ENCODE results near the gene NPAS1. TPM values are rescaled to one million over a fixed set of nuclear protein-coding genes. Genes with fewer than 3 reads are reported as not detected.

Gene NPAS1
- total and polyA plus RNA-seq, 2 experiments from 2014 or later = 2.9 to 8.4 TPM

- peaks cover 28% of the 10 kb centered on the region for H3K36me3 ChIP-seq
- H3K9me3 ChIP-seq (ENCODE audit: low read depth) = no peaks in the 10 kb centered on the region
- no peak overlapping the region for H3K27ac ChIP-seq
- no peak for DNase-seq (ENCODE audit: low read depth in 1 of 2, low spot score in 1 of 2)
- no peak overlapping the region for H3K4me3 ChIP-seq
- no peaks in the 10 kb centered on the region for H3K27me3 ChIP-seq
- no peaks in the 10 kb centered on the region for H3K4me1 ChIP-seq (ENCODE audit: low read depth)
- no peak for TF ChIP-seq CTCF (IDR thresholded peaks at IDR 0.05; ENCODE audit: low read depth, low read length)
Observed at GRCh38 chr19:47068246-47068645, 48.6 kb downstream of the NPAS1 start.

- H3K9me3 ChIP-seq (ENCODE audit: low read depth) = no peaks in the 10 kb centered on the region
- peaks cover 28% of the 10 kb centered on the region for H3K36me3 ChIP-seq
- TF ChIP-seq CTCF (IDR thresholded peaks at IDR 0.05; ENCODE audit: low read depth, low read length) = no peak
- no peak overlapping the region for H3K4me3 ChIP-seq
- no peak for DNase-seq (ENCODE audit: low read depth in 1 of 2, low spot score in 1 of 2)
- no peaks in the 10 kb centered on the region for H3K27me3 ChIP-seq
- H3K27ac ChIP-seq = no peak overlapping the region
- H3K4me1 ChIP-seq (ENCODE audit: low read depth) = no peaks in the 10 kb centered on the region
Observed at GRCh38 chr19:47068876-47069406, 49.3 kb downstream of the NPAS1 start.

- peaks cover 28% of the 10 kb centered on the region for H3K36me3 ChIP-seq
Observed at GRCh38 chr19:47069795-47070194, 50.2 kb downstream of the NPAS1 start.

DNA sequence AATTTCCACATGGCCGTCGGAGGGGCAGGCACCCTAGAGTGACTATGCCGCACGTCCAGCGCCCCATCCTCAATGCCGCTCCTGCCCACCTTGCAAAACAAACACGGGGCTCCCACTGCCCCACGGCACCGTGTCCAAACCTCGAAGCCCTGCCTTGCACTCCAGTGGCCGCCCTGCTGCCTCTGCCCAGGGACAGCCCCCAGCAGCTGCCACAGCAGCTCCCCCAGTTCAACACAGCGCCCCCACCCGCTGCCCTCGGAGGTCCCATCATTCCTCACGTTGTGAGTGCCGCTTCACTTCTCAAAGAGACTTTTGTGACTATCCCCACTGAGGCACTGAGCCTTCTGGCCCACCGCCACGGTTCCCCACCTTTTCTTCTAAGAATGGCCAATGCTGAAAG lies 51.1 kb downstream of the NPAS1 start:
- TF ChIP-seq CTCF (IDR thresholded peaks at IDR 0.05; ENCODE audit: low read depth, low read length) = no peak
- H3K27ac ChIP-seq = no peak overlapping the region
- DNase-seq (ENCODE audit: low read depth in 1 of 2, low spot score in 1 of 2) = no peak
- H3K36me3 ChIP-seq = peaks cover 28% of the 10 kb centered on the region
- no peaks in the 10 kb centered on the region for H3K27me3 ChIP-seq
- no peaks in the 10 kb centered on the region for H3K9me3 ChIP-seq (ENCODE audit: low read depth)
- no peak overlapping the region for H3K4me3 ChIP-seq
- no peaks in the 10 kb centered on the region for H3K4me1 ChIP-seq (ENCODE audit: low read depth)

More at GRCh38 chr19:47069795-47070194, 50.2 kb downstream of the NPAS1 start:
- Histone ChIP-seq H3K4me1 (ENCODE audit: low read depth) (no peaks in the 10 kb centered on the region), H3K4me3 (no peak overlapping the region), H3K9me3 (ENCODE audit: low read depth) (no peaks in the 10 kb centered on the region), H3K27ac (no peak overlapping the region), H3K27me3 (no peaks in the 10 kb centered on the region)
- DNase-seq (ENCODE audit: low read depth in 1 of 2, low spot score in 1 of 2) = no peak
- no peak for TF ChIP-seq CTCF (IDR thresholded peaks at IDR 0.05; ENCODE audit: low read depth, low read length)

GRCh38 chr19:47071731-47072130 lies 52.1 kb downstream of the NPAS1 start:
- Histone ChIP-seq H3K4me3 (no peak overlapping the region), H3K27ac (no peak overlapping the region), H3K4me1 (ENCODE audit: low read depth) (no peaks in the 10 kb centered on the region), H3K36me3 (peaks cover 22% of the 10 kb centered on the region), H3K9me3 (ENCODE audit: low read depth) (no peaks in the 10 kb centered on the region), H3K27me3 (no peaks in the 10 kb centered on the region)
- TF ChIP-seq CTCF (IDR thresholded peaks at IDR 0.05; ENCODE audit: low read depth, low read length) = no peak
- DNase-seq (ENCODE audit: low read depth in 1 of 2, low spot score in 1 of 2) = no peak
